HG03520 (cell line): ENCODE measurements around the gene IL1RAPL1.

Source experiments
- ATAC-seq: cut with Tn5 transposase; IDR thresholded peaks from one replicate; pipeline ENCODE4 v1.9.1; 2021; ENCODE audit warnings: mild to moderate bottlenecking, moderate library complexity; ENCODE audit not compliant: unreplicated experiment

The IL1RAPL1 gene

DNA sequence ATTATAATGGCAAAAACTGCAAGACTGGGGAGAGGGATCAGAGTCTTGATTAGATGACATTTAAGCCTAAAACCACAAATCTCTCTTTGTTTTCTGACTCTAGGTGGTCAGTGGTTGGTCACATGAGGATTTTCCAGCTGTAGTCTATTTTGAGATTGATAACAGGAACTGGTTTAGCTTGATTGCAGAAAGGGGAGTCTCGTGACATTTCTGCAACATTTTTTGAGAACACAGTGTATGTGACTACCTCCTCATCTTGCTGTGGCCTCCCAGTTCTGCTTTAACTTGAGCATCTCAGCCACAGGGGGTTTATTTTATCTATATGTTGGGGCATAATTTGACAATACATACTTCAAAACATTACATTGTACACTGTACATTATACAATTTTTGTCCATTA is 901.7 kb downstream of the IL1RAPL1 start:
- ATAC-seq = peak; percentile 43

DNA sequence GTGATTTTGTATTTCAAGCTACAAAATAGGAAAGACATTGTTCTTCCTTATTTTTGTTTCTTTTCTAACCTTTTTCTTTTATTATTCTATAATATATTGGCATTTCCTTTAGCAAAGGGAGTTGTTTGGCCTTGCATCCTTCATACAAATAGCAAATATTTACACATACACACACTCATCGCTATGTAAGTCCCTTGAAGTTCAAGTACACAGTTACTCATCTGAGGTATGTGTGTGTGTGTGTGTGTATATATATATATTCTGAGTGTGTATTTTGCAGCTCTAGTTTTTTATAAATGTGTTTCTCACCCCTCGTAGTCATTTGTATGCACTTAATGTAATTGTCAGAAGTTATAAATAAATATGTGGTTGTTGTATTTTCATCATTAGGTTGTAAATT is 903.4 kb downstream of the IL1RAPL1 start:
- ATAC-seq = no peak

DNA sequence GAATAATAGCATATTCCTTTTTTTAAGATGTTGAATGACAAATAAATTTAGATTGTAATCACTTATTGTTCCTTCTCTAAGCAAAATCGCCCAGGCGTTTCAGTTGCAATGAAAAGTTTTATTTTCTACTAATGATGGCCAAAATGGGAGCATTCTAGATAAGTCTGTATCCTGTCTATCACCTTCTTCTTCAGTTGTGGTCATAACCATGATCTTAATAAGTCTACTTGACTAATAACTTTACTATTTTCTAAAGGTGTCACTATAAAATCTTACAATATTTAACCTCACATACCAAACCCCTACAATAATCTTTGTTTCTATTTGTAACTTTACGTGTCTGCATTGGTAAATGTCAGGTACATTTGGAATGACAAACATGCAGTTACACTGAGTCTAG is 904.4 kb downstream of the IL1RAPL1 start:
- ATAC-seq = no peak

DNA sequence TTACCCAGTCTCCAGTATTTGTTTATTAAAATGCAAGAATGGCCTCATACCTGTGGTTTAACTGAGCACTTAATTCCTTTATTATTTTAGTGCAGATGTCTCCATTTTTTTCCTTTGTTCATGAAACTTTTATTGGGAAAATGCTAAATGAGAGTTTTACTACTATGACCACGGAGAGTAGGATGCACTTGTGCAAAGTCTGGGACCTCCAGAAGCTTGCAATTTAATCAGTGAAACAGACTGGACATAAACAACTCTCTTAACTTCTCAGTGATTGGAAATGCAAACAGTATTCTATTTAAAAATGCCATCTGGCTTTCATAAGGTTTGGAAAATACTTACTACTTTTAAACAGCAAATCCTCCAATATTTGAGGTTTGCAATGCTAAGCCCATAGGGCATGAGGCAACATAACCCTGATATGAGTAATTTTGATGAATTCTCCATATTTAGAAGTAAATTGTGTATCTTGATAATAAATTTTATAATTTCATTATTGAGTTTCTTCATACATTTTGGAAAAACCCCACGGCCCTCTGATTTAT is 909.5 kb downstream of the IL1RAPL1 start:
- no peak for ATAC-seq

DNA sequence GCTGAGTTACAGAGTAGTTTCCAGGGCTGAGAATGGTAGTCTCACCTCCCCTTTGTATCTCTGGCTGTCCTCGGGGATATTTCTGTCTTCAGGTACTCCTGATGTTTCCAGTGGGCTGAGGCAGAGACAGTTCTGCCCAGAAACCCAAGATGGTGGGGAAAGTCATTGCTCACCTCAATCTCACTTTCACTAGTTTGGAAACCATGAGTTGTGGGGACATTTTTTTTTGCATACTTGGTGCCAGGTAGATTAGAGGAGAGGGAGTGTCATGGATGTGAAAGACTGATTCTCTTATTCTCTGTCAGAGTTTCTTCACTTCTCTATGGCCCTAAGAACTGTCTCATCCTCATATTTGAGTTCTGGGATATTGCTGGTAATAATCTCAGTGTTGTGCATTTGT is 919.5 kb downstream of the IL1RAPL1 start:
- no peak for ATAC-seq

DNA sequence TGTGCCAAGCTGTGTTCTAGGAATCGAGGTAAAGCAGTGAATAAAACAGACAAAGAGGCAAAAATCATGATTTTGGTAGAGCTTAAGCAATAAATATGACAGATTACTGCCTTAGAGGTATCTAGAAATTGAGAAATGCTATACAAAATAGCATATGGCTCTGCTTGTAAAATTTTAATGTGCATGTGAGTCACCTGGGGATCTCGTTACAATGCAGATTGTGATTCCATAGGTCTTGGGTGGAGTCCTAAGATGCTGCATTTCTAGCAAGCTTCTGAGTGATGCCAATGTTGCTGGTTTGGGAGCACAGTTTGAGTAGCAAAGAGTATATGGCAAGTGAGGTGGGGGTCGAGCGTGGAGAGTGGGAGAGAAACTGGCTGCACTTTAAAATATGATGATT is 930.9 kb downstream of the IL1RAPL1 start:
- ATAC-seq = no peak

DNA sequence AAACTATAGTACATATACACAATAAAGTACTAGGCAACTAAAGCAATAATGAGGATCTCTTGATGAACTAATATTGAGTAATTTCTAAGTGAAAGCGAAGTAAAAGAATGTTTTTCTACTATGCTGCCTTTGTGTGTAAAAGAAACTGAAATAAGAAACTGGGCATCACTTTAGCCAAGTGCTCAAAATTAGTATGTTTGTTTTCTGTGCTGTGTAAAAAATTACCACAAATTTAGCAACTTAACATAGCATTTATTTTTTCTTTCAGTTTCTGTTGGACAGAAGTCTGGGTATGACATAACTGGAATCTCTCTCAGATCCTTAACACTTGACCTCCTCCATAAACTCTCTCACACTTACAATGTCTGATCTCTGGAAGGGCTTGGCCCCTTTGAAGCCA is 941.0 kb downstream of the IL1RAPL1 start:
- peak; percentile 72 for ATAC-seq

DNA sequence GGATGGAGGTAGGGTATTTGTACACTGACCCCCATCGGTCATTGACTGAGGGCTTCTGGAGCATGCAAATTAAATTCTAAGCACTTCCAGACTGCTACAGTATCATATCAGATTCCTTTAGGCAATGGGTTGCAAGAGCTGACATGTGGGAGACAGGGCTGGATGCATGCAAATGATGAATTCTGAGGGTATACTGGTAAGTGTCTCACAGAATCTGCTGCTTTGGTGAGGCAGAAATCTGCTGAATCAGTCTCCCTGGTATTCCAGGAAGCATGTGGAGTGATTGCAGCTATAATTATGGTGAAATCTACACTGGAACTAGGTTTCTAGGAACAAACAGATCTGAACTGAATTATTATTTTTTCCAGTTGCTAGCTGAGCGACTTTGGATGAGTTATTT is 943.3 kb downstream of the IL1RAPL1 start:
- no peak for ATAC-seq

DNA sequence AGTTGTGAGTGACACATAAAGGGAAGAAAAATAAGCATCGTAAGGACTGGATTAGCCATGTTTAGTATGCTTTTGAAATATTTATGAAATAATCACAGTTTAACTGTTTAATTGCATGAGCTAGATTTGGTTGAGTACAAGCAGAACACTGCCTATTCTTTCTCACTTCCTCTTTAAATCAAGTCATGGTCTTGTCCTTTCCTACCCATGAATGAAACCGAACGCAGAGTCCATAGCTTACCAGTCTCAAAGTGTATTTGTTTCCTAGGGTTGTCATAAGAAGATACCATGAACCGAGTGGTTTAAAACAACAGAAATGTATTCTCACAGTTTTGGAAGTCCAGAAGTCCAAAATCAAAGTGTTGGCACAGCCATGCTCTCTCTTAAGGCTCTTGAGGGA is 944.1 kb downstream of the IL1RAPL1 start:
- peak; percentile 83 for ATAC-seq

DNA sequence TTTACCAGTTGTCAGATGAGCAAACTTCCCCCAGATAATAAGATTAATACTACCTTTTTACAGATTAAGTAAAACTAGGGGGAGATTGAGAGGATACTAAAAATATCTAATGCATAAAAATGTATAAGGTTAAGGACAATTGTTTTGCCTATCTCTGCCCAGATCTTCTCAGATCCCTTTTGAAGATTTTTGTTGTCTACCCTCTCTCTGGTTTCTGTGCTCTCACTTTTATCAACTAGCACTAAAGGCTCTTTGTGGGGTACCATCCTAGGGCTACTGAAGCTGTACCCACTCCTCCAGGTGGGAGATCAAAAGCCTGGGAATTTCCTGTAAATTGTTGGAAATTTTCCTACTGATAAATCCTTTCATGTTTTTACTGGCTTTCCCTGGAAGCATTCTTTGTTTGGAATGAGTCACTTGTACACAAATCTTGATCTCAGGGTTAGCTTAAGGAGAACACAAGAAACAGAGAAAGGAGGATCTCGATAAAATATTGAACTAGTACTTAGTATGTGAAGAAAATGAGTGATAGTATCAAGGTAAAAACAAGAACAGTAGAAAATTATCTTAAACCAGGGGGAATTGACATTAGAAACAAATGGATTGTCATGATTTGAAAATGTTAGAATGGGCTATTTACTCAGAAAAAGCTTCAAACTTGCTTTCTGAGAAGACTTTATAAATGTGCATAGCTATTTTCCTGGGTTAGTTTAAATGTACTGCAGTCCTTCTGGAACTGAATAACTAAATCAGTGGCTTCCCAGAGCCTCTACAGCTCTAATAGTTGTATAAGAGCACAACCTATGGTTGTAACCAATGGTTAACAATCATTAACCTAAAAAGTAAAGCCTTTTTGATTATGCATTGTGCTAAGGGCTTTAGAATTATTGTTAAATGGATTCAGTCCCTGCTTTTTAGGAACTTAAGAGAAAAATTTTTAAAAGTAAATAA is 948.2 kb downstream of the IL1RAPL1 start:
- no peak for ATAC-seq

DNA sequence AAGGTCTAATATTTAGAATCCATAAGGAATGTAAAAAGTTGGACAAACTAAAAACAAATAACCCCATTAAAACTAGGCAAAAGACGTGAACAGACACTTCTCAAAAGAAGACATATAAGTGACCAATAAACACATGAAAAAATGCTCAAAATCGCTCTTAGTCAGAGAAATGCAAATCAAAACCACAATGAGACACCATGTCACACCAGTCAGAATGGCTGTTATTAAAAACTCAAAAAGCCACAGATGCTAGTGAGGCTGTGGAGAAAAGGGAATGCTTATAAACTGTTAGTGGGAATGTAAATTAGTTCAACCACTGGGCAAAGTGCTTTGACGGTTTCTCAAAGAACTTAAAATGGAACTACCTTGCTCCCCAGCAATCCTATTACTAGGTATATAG is 953.8 kb downstream of the IL1RAPL1 start:
- peak; percentile 70 for ATAC-seq

DNA sequence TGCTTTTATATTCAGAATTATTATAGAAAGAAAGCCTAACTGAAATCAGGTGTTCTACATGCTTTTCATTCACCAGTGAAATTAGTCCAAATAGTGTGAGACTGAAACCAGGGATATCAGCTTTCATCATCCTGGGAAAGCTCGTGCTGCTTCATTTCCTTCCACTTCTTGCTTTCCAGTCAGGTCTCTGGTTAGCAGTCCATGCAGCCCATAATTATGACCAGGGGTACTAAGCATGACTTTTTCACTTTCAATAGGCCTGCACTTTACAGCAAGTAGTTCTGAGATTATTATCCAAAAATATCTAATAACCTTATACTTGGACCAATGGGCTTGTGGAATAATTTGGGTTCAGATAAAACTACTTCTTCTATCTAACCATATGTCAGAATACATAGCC is 954.9 kb downstream of the IL1RAPL1 start:
- no peak for ATAC-seq

DNA sequence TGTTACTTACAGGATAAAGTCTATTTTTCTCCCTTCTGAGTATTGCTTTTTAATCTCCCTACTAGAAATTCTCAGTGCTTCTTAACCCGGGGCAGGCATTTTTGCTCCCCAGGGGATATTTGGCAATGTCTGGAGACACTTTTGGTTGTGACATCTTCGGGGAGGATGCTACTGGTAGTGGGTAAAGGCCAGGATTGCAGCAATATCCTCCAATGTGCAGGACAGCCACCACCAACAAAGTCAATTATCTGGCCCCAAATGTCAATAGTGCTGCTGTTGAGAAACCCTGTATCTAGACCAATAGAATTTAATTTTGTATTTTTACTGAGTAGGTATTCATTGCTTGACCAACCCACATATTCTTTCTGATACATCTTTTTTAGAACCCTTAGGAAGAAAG is 958.6 kb downstream of the IL1RAPL1 start:
- ATAC-seq = no peak

DNA sequence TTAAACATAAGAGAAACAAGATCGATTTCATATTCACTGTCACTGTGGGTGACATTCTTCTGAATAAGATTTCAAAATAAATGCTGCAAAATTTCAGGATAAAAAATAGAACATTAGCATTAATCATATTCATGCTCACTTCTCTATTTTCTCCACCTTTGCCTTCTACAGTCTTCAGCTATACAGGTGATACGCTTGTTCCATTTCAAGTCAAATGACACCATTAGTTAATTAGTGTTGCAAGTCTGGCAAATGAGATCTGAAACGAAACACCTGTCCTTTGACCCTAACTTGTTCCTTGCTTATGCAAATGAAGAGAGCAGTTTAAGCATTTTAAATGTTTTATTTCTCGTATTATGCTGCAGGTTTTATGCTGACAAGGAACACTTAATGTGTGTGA is 960.6 kb downstream of the IL1RAPL1 start:
- no peak for ATAC-seq

DNA sequence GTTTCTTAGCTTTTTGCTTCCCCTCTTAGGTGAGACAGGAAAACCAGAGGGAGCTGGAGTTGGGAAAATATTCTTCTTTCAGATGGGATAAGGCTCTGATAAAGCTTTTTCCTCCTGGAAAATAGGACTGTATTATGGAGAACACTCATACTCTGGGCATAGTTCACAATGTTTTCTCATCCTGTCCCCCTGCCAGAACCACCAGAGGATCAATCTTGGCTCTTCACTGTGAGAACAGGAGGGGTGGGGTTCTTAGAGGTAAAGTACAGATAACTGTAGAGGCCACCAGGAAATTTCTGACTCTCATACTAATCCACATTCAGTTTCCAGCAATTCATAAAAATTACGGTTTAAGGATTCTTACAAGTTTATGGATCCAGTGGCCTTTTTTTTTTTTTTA is 966.3 kb downstream of the IL1RAPL1 start:
- no peak for ATAC-seq

DNA sequence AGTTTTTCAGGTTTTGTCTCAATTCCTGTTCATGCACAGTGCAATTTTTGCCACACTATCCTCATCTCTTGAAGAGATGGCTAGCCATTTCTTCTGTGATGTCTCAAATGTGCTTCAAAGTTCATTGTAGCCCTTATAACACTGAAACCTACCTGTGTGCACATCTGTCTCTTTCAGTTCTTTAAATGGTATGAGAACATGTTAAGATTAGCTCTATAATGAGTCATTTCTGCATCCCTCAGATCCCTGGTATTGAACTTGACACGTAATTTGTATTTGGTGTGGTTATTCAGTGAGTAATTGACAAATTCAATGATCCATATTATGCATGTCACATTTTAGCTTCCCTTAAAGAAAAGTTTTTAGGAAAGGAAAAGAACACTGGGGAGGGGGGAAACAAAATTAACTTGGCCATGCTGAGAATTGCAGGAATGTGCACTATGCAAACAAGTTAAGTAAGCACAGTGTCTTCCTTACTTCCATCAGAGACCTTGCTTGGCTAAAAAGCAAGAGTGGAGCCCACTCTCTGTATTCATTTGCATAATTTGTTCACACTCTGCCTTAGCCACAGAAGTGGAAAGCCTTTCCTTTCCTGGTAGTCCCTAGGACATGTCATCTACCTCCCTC is 968.3 kb downstream of the IL1RAPL1 start:
- ATAC-seq = peak; percentile 98

DNA sequence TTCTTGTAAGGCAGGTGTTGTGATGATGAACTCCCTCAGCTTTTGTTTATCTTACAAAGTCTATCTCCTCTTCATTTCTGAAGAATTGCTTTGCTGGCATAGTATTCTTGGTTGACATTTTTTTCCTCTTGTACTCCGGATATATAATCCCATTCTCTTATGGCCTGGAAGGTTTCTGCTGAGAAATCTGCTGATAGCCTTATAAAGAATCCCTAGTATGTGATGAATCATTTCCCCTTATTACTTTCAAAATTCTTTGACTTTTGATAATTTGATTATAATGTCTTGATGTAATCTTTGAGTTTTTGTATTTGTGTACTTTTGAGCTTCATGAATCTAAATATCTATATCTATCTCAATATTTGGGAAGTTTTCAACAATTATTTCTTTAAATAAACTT is 972.8 kb downstream of the IL1RAPL1 start:
- no peak for ATAC-seq

DNA sequence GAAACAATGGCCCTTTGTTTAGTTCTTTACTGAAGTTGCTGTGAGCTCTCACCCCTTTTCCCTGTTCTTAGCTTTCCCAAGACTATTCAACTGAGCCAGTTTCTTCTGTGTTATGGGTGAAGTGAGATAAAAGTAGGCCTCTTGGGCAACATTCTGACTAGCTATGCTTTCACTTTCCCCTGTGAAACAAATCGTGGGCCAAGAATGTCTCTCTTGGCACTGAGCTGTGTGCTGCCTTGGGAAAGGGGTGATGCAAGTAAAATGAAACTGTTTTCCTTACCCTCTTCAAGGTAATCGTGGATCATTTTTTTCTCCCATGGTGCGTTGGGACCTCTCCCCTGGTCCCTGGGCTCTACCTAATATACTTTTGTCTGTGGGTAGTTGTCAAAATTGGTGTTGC is 974.2 kb downstream of the IL1RAPL1 start:
- ATAC-seq = no peak

DNA sequence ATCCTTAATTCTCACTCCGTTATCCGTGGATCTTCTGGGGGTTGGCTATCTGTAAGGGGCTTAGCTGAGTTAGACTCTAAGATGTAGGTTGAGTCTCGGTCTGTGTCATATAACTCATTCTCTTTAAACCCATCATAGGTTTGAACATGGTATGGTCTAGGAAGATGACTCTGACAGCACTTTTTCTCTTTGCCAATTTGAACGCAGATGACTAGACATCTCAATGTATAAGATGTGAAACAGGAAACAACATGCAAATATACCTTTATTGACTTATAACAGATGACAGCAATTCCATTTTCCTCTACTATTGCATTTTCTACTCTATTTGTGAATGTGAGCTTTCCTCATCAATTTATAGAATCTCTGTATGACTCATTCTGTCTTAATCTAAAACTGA is 993.3 kb downstream of the IL1RAPL1 start:
- no peak for ATAC-seq

DNA sequence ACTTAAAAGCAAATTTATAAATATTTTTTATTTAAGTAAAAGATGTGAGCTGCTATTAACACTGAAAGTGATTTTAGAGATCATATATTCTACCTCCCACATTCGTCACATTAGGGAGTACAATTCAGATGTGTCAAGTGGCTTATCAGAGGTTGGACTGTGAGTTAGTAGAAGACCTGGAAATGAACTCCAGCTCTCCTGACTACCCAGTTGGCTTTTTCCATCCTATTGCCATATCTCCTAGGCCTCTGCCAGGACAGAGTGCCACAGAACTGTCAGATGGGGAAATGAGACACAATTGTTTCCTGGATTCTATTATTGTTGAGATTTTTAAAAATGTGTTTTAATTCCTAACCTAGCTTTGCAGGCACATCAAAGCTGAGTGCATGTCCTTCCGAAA is 994.0 kb downstream of the IL1RAPL1 start:
- ATAC-seq = no peak

DNA sequence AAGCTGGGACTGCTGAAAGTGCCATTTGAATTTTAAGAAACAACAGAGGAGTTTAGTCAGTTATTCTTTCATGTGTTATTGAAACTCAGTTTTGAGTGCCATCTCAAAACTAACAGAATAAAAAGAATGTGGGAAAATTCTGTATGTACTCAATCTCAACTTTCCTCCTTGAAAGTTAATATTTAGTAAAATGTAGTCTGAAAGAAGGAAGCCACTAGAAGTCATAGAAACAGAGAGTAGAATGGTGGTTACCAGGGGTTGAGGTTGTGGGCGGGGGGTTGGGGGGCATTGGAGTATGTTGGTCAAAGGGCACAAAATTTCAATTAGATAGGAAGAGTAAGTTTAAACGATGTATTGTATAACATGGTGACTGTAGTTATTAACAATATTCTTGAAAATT is 999.9 kb downstream of the IL1RAPL1 start:
- ATAC-seq = no peak

DNA sequence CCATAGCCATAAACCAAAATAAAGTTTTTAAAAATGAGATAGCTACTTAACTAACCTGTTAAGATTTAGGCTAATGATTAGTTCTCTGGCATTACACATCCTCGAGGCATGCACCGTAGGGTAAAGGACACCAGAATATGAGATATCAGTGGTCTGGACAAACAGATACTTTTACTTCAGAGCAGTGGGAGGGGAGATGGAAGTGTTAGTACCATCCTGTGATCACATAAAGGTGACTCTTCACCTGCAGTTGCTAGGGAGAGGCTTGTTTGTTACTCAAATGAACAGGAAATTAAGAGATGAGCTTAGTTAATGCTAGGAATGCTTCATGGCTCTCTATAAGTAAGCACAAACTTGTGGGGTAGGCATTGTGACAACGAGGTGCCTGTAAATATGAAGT is 1003.7 kb downstream of the IL1RAPL1 start:
- ATAC-seq = no peak
